HG03432 (cell line): Measurements from ENCODE around the gene KCNJ10.

ENCODE experiments used
- ATAC-seq: cut with Tn5 transposase; IDR thresholded peaks from one replicate; pipeline ENCODE4 v1.9.1; 2021; ENCODE audit warnings: mild to moderate bottlenecking, moderate library complexity; ENCODE audit not compliant: unreplicated experiment

KCNJ10 gene

GRCh38 chr1:160084771-160085321, 14.9 kb upstream of the KCNJ10 start:
- ATAC-seq, result no peak

- ATAC-seq, result peak; percentile 78
Observed at GRCh38 chr1:160083968-160084770, 14.2 kb upstream of the KCNJ10 start.

- ATAC-seq, result no peak
Observed at GRCh38 chr1:160082926-160083325, 13.0 kb upstream of the KCNJ10 start.

GRCh38 chr1:160082487-160082886, 12.5 kb upstream of the KCNJ10 start:
- ATAC-seq, result no peak

GRCh38 chr1:160081261-160081936, 11.4 kb upstream of the KCNJ10 start, which contains the start of gene KCNJ9:
Gene KCNJ9, plus strand, starts transcription at chr1:160081538. Its CDS starts 2,493 bp downstream, at chr1:160084031.
- no peak for ATAC-seq

- no peak for ATAC-seq
Observed at GRCh38 chr1:160080381-160081100, 10.6 kb upstream of the KCNJ10 start.

- ATAC-seq, result no peak
Observed at GRCh38 chr1:160079448-160079847, 9.5 kb upstream of the KCNJ10 start.

GRCh38 chr1:160078512-160079195, 8.7 kb upstream of the KCNJ10 start:
- ATAC-seq, result peak; percentile 76

GRCh38 chr1:160077486-160077885, 7.5 kb upstream of the KCNJ10 start:
- ATAC-seq, result no peak

GRCh38 chr1:160076295-160076694, 6.3 kb upstream of the KCNJ10 start:
- ATAC-seq, result no peak

- ATAC-seq, result no peak
Observed at GRCh38 chr1:160075836-160076235, 5.9 kb upstream of the KCNJ10 start.

GRCh38 chr1:160074865-160075264, 4.9 kb upstream of the KCNJ10 start:
- no peak for ATAC-seq

GRCh38 chr1:160071289-160071688, 1.3 kb upstream of the KCNJ10 start:
- ATAC-seq, result no peak

- peak; percentile 48 for ATAC-seq
Observed at GRCh38 chr1:160070243-160071163, 543 bp upstream of the KCNJ10 start.

GRCh38 chr1:160068225-160068624, 1.7 kb downstream of the KCNJ10 start:
- ATAC-seq, result no peak

- no peak for ATAC-seq
Observed at GRCh38 chr1:160066829-160067745, 2.9 kb downstream of the KCNJ10 start.

- no peak for ATAC-seq
Observed at GRCh38 chr1:160064746-160065145, 5.2 kb downstream of the KCNJ10 start.

GRCh38 chr1:160064164-160064563, 5.8 kb downstream of the KCNJ10 start:
- no peak for ATAC-seq

- ATAC-seq, result no peak
Observed at GRCh38 chr1:160063176-160063575, 6.8 kb downstream of the KCNJ10 start.
